A549 (cell line): ENCODE measurements around the gene ALPI.

Experiments used
- CEBPB ChIP-seq, 2 experiments: fragments of >200 bp in 1 of 2; sonication (Bioruptor Twin) in 1 of 2; formaldehyde crosslinking in 1 of 2; IDR thresholded peaks; 2 replicates each; pipeline ENCODE4 v1.6.1; 2012 to 2016
- CTCF ChIP-seq: fragments of >200 bp; sonication (Bioruptor Twin); formaldehyde crosslinking; IDR thresholded peaks from 3 replicates; pipeline ENCODE4 v1.5.1; 2016
- EP300 ChIP-seq, 2 experiments: fragments of >200 bp; sonication (Bioruptor Twin); formaldehyde crosslinking; IDR thresholded peaks; 2 replicates in 1 of 2; 3 replicates in 1 of 2; pipeline ENCODE4 v1.6.1; 2016 to 2017
- ESRRA ChIP-seq: fragments of 150-350 bp; IDR thresholded peaks from 2 replicates; pipeline ENCODE4 v1.6.1; 2014; ENCODE audit warnings: mild to moderate bottlenecking, low read length, borderline replicate concordance
- KDM1A ChIP-seq: fragments of 200-600 bp; sonication (generic); IDR thresholded peaks from 2 replicates; pipeline ENCODE4 v1.6.1; 2016; ENCODE audit warnings: low read depth, mild to moderate bottlenecking
- MAZ ChIP-seq: fragments of 150-350 bp; IDR thresholded peaks from 2 replicates; pipeline ENCODE4 v1.6.1; 2014; ENCODE audit warnings: antibody characterized with exemption, low read depth, low read length, borderline replicate concordance
- NR3C1 ChIP-seq: fragments of >200 bp; sonication (Bioruptor Twin); formaldehyde crosslinking; IDR thresholded peaks from 3 replicates; pipeline ENCODE4 v1.6.1; 2017
- POLR2A ChIP-seq: IDR thresholded peaks from 2 replicates; pipeline ENCODE4 v1.6.1; 2012; ENCODE audit warnings: mild to moderate bottlenecking, low read length

- TF ChIP-seq CTCF (no peak), KDM1A (no peak), POLR2A (no peak), EP300 (IDR thresholded peaks at IDR 0.05) (no peak), NR3C1 (no peak), CEBPB (IDR thresholded peaks at IDR 0.05) (no peak), ESRRA (no peak), MAZ (no peak)
Measured at GRCh38 chr2:232479341-232480200, 23.6 kb downstream of the ALPI start.
